ENCODE measurements around the gene ABT1. TPM values are rescaled to one million over a fixed set of nuclear protein-coding genes. Genes with fewer than 3 reads are reported as not detected.
A peak's percentile ranks its signal among the peaks of the same experiment; 100 is the strongest.

The ABT1 gene
- total and polyA plus RNA-seq, 2 of the 8 experiments (the other 6 are each of a cell fraction or from before 2014, with no cell fraction given): 20.5 to 30.7 TPM

DNA sequence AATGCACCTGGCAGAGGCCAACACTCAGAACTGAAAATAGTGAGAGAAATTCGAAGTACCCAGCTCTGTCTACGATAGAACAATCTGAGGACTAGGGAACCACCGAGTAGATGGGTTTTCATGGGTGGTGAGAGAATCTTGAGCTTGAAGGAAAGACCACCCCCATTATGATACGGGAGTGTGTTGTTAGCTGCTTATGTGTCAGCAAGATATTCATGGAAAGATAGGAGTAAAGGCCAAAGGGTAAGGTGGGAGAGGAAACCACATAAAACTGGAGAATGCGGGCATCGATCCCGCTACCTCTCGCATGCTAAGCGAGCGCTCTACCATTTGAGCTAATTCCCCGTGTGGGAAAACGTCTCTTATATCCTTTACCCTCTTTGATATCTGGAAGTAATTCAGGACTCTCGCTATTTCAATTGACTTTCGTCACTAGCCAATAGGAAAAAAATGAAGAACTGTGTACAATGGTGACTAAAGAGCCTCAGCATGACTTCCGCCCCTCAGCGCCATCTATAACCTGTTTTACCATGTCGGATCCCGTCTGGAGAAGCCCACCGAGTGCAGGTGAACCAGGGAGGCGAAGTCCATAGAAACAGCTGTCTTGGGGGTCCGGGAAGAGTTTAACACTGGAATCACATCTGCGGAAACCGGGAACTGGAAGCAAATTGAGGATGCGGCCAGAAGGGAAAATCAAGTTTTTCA, 25.0 kb upstream of the ABT1 start:
- H4K91ac ChIP-seq (replicated peaks; ENCODE audit: insufficient read length, low read length): no peak overlapping the region
- peak; percentile 88 for FAIRE-seq
- ChIA-PET CTCF (ENCODE audit: partially characterized antibody) (interaction anchor here (0.6 to 14.7 kb wide), 10 partner anchors 16 to 258 kb away, joined by 3 to 134 read pairs (median 4); partner anchors contain the start of gene ABT1), POLR2A (ENCODE audit: partially characterized antibody) (interaction anchor here (0.6 to 2.1 kb wide), 10 partner anchors 17 to 287 kb away, joined by 3 to 10 read pairs (median 4); partner anchors contain the start of gene HMGN4)
- no peak overlapping the region for H3K4ac ChIP-seq (replicated peaks; ENCODE audit: insufficient read length, low read depth, low read length)
- no peaks in the 10 kb centered on the region for H3K79me2 ChIP-seq (ENCODE audit: control insufficient read depth in 1 of 2, insufficient read depth in 2 of 2, low read length in 2 of 2)
- whole genome bisulfite sequencing, 2 experiments (ENCODE audit: extremely low coverage in 1 of 2, insufficient coverage in 1 of 2, insufficient read length in 1 of 2, insufficient replicate concordance in 2 of 2, low coverage in 1 of 2, low lambda C conversion rate in 2 of 2, missing lambda C conversion rate in 1 of 2): 8% methylated on average over 24 of the region's 24 CpGs; no CpG with 5 or more reads in 1 of the 2 experiments
- H4K5ac ChIP-seq (ENCODE audit: insufficient read length, low read depth, low read length): no peak overlapping the region
- H3K79me1 ChIP-seq (ENCODE audit: low read depth, low read length): no peaks in the 10 kb centered on the region
- no peak overlapping the region for H3K18ac ChIP-seq (ENCODE audit: extremely low read depth, low read length)
- no peak overlapping the region for H4K8ac ChIP-seq (ENCODE audit: extremely low read depth, insufficient read depth, low read length)
- H2BK120ac ChIP-seq (replicated peaks; ENCODE audit: low read depth, low read length): no peak overlapping the region
- H2BK5ac ChIP-seq (ENCODE audit: low read depth, low read length): no peak overlapping the region
- H3K4me2 ChIP-seq (ENCODE audit: insufficient read depth in 1 of 2, low read depth in 2 of 2, low read length in 2 of 2): peak overlapping the region; percentile 49 to 63
- H2BK12ac ChIP-seq (ENCODE audit: low read depth, low read length): no peak overlapping the region
- H3K36me3 ChIP-seq (ENCODE audit: control insufficient read depth in 2 of 4, insufficient read depth in 4 of 4, low read length in 3 of 4): no peaks in the 10 kb centered on the region
- H3K4me3 ChIP-seq (ENCODE audit: extremely low read depth in 1 of 4, insufficient read depth in 2 of 4, low read depth in 3 of 4, low read length in 4 of 4): peak overlapping the region; percentile 86 to 92 (median 88)
- no peaks in the 10 kb centered on the region for H3K4me1 ChIP-seq (replicated peaks in 1 of 4; ENCODE audit: control insufficient read depth in 3 of 4, insufficient read depth in 4 of 4, low read length in 3 of 4)
- no peaks in the 10 kb centered on the region for H3K27me3 ChIP-seq (replicated peaks in 1 of 4; ENCODE audit: control insufficient read depth in 3 of 4, extremely low read depth in 1 of 4, insufficient read depth in 3 of 4, low read length in 3 of 4)
- peak in 1 of 2 experiments; percentile 87 for DNase-seq (ENCODE audit: low read depth in 1 of 2, low spot score in 2 of 2)
- no peak overlapping the region for H3K23ac ChIP-seq (ENCODE audit: insufficient read length)
- no peak overlapping the region for H2BK20ac ChIP-seq (ENCODE audit: low read length)
- no peak overlapping the region for H2AK5ac ChIP-seq (ENCODE audit: low read depth, low read length)
- H4K20me1 ChIP-seq (replicated peaks in 1 of 2; ENCODE audit: control insufficient read depth in 1 of 2, insufficient read depth in 2 of 2, low read length in 2 of 2): no peaks in the 10 kb centered on the region
- peak overlapping the region in 3 of 4 experiments; percentile 24 to 56 (median 38); a peak in 3 of 7 replicates for H3K9ac ChIP-seq (replicated peaks in 1 of 4; ENCODE audit: extremely low read depth in 1 of 4, low read depth in 3 of 4, low read length in 3 of 4)
- H3K14ac ChIP-seq (ENCODE audit: insufficient read length): no peak overlapping the region
- no peaks in the 10 kb centered on the region for H3K23me2 ChIP-seq (ENCODE audit: low read depth, low read length)
- H2AFZ ChIP-seq (ENCODE audit: low read length): peak overlapping the region; percentile 90
- peak overlapping the region; percentile 35; the same call in 1 of the 2 replicates for H3K27ac ChIP-seq (ENCODE audit: low read depth, low read length)
- H3K9me3 ChIP-seq (ENCODE audit: insufficient read depth in 2 of 2, low read depth in 1 of 2, low read length in 1 of 2): no peaks in the 10 kb centered on the region
- no peak overlapping the region for H3K56ac ChIP-seq (replicated peaks; ENCODE audit: insufficient read length, low read depth, low read length)
- no peak overlapping the region for H2BK15ac ChIP-seq (ENCODE audit: low read length)
- TF ChIP-seq, protein P1, sequence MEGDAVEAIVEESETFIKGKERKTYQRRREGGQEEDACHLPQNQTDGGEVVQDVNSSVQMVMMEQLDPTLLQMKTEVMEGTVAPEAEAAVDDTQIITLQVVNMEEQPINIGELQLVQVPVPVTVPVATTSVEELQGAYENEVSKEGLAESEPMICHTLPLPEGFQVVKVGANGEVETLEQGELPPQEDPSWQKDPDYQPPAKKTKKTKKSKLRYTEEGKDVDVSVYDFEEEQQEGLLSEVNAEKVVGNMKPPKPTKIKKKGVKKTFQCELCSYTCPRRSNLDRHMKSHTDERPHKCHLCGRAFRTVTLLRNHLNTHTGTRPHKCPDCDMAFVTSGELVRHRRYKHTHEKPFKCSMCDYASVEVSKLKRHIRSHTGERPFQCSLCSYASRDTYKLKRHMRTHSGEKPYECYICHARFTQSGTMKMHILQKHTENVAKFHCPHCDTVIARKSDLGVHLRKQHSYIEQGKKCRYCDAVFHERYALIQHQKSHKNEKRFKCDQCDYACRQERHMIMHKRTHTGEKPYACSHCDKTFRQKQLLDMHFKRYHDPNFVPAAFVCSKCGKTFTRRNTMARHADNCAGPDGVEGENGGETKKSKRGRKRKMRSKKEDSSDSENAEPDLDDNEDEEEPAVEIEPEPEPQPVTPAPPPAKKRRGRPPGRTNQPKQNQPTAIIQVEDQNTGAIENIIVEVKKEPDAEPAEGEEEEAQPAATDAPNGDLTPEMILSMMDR (IDR thresholded peaks at IDR 0.05; ENCODE audit: control extremely low read depth in 1 of 3, insufficient read depth in 1 of 3, low read depth in 1 of 3, low read length in 3 of 3): 0 out of 4 replicates have a peak, but pooled peaks of 1 of the 3 experiments have one; percentile 5
- TF ChIP-seq SAP30 (IDR thresholded peaks at IDR 0.05; ENCODE audit: insufficient read depth, insufficient replicate concordance, low read length) (no peak), TAF1 (IDR thresholded peaks at IDR 0.05; ENCODE audit: low read depth, low read length) (0 out of 2 replicates have a peak, but pooled peaks have one; percentile 4), RBBP5 (IDR thresholded peaks at IDR 0.05; ENCODE audit: borderline replicate concordance, low read depth, low read length) (peak; percentile 97), ATF2 (IDR thresholded peaks at IDR 0.05; ENCODE audit: low read length) (peak; percentile 53; the same call in 1 of the 2 replicates), SIN3A (conservative IDR thresholded peaks at IDR 0.05 in 1 of 2, IDR thresholded peaks at IDR 0.05 in 1 of 2; ENCODE audit: low read depth in 1 of 2, low read length in 2 of 2) (0 out of 4 replicates have a peak, but pooled peaks of 1 of the 2 experiments have one; percentile 51)
